Adrenal gland (tissue), 5 donors: ENCODE measurements around the gene GRIN2B.

Experiments
- POLR2A ChIP-seq, 2 donors: fragments of 450-650 bp; IDR thresholded peaks; one replicate each; pipeline ENCODE4 v1.6.1; 2017; ENCODE audit warnings: antibody characterized with exemption in 2 of 2, mild to moderate bottlenecking in 2 of 2, moderate library complexity in 1 of 2
- TF ChIP-seq, protein P1 (sequence below), 6 experiments: fragments of 450-650 bp in 4 of 6; fragments of 200-600 bp in 2 of 6; sonication (generic) in 1 of 6; IDR thresholded peaks; 1 replicate in 5 of 6; 2 replicates in 1 of 6; pipeline versions ENCODE4 v1.5.1 to v1.8.0; 2016 to 2021; ENCODE audit warnings: antibody characterized with exemption in 6 of 6, mild to moderate bottlenecking in 2 of 6, moderate library complexity in 1 of 6
- donor health status: DM: no; HTN: no; CAD: no.

DNA sequence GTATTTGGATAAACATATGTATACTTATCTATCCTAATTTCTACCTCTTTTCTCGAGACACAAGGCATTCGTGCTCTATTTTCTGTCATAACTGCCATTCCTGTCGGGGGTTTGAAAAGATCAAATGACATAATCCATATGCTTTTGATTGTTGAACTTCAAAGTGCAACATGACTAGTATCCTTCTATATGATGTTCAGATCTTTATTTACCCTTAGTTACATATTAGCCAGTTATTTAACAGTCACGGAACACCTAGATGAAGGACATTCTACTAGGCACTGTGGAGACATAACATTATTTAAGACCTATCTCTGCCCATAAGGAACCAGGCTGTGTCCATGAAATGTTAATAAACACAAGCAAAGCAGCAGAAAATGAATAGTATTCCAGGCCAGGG lies 11.2 kb upstream of the GRIN2B start:
- TF ChIP-seq, protein P1, sequence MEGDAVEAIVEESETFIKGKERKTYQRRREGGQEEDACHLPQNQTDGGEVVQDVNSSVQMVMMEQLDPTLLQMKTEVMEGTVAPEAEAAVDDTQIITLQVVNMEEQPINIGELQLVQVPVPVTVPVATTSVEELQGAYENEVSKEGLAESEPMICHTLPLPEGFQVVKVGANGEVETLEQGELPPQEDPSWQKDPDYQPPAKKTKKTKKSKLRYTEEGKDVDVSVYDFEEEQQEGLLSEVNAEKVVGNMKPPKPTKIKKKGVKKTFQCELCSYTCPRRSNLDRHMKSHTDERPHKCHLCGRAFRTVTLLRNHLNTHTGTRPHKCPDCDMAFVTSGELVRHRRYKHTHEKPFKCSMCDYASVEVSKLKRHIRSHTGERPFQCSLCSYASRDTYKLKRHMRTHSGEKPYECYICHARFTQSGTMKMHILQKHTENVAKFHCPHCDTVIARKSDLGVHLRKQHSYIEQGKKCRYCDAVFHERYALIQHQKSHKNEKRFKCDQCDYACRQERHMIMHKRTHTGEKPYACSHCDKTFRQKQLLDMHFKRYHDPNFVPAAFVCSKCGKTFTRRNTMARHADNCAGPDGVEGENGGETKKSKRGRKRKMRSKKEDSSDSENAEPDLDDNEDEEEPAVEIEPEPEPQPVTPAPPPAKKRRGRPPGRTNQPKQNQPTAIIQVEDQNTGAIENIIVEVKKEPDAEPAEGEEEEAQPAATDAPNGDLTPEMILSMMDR (IDR thresholded peaks at IDR 0.05): no peak
- TF ChIP-seq POLR2A (IDR thresholded peaks at IDR 0.05): no peak
